CD4-positive, alpha-beta T cell treated with Interleukin-21 for 1 hour (primary cell): ENCODE data around the gene RASSF7.

Experiments used
- DNase-seq: peaks from one replicate; pipeline ENCODE4 v3.0.0-alpha.2; 2020

The RASSF7 gene

GRCh38 chr11:553083-553987, 7.4 kb upstream of the RASSF7 start:
- DNase-seq: no peak

GRCh38 chr11:553988-554340, 6.8 kb upstream of the RASSF7 start:
- DNase-seq: no peak

- peak; percentile 83 for DNase-seq
These were observed 6.1 kb upstream of the RASSF7 start for GRCh38 chr11:554428-555226.

- no peak for DNase-seq
These were observed 5.5 kb upstream of the RASSF7 start for GRCh38 chr11:555227-555779.

- no peak for DNase-seq
These were observed 4.7 kb upstream of the RASSF7 start for GRCh38 chr11:555780-556661.

GRCh38 chr11:556662-557256, 4.0 kb upstream of the RASSF7 start:
- no peak for DNase-seq

GRCh38 chr11:557328-558132, 3.2 kb upstream of the RASSF7 start:
- DNase-seq: no peak

DNA sequence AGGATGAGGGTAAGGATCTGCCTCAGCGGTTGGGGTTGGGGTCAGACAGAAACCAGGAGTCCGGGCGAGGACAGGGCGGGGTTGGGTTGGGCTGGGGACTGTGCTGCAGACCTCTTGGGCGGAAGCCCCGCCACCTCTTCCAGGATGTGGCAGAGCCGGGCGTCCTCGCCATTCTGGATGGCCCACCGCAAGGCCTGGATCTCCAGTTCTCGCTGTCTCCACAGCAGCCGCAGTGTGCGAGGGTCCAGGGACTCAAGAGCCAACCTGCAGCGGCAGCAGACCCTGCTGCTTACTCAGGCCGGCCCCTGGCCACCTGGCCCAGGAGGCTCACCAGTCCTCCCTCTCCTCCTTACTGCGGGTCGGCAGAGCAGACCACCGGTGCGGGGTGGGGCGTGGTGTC, 2.3 kb upstream of the RASSF7 start:
- no peak for DNase-seq

- no peak for DNase-seq
These were observed 1.6 kb upstream of the RASSF7 start for GRCh38 chr11:559020-559620.

GRCh38 chr11:559712-560304, 962 bp upstream of the RASSF7 start:
- no peak for DNase-seq

DNA sequence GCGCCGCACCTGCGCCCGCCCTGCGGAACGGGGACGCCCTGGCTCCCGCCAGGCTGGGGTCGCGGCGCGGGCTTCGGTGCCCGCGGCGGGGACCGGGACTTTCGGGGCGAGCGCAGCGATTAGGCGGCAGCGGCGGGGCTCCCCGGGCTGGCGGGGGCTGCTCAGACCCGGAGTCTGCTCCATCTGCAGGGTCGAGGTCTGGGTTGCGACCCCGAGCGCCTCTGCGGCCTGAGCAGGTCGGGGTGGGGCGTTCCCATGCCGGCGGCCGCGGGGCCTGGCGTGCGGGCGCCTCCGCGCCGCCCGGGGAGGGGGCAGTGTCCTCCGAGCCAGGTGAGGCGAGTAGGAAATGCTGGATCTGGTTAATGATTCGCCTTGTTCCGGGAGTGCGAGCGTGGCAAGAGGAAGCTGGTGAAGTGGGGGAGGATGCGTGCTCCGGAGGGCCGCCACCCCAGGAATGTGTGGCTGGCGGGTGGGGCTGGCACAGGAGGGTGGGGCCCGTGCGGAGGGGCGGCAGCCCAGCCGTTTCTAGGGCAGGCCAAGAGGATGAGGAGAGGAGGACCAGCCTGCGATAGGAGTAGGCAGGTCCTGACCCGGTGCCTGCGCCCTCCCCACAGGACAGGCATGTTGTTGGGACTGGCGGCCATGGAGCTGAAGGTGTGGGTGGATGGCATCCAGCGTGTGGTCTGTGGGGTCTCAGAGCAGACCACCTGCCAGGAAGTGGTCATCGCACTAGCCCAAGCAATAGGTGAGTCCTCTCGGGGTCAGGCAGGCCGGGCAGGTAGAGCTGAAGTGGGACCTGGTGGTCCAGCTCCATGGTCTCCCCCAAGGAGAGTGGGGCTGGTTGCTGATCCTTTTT, 606 bp downstream of the RASSF7 start:
- peak; percentile 31 for DNase-seq

DNA sequence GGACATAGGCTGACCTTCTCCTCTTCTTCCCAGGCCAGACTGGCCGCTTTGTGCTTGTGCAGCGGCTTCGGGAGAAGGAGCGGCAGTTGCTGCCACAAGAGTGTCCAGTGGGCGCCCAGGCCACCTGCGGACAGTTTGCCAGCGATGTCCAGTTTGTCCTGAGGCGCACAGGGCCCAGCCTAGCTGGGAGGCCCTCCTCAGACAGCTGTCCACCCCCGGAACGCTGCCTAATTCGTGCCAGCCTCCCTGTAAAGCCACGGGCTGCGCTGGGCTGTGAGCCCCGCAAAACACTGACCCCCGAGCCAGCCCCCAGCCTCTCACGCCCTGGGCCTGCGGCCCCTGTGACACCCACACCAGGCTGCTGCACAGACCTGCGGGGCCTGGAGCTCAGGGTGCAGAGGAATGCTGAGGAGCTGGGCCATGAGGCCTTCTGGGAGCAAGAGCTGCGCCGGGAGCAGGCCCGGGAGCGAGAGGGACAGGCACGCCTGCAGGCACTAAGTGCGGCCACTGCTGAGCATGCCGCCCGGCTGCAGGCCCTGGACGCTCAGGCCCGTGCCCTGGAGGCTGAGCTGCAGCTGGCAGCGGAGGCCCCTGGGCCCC, 1.4 kb downstream of the RASSF7 start:
- no peak for DNase-seq

DNA sequence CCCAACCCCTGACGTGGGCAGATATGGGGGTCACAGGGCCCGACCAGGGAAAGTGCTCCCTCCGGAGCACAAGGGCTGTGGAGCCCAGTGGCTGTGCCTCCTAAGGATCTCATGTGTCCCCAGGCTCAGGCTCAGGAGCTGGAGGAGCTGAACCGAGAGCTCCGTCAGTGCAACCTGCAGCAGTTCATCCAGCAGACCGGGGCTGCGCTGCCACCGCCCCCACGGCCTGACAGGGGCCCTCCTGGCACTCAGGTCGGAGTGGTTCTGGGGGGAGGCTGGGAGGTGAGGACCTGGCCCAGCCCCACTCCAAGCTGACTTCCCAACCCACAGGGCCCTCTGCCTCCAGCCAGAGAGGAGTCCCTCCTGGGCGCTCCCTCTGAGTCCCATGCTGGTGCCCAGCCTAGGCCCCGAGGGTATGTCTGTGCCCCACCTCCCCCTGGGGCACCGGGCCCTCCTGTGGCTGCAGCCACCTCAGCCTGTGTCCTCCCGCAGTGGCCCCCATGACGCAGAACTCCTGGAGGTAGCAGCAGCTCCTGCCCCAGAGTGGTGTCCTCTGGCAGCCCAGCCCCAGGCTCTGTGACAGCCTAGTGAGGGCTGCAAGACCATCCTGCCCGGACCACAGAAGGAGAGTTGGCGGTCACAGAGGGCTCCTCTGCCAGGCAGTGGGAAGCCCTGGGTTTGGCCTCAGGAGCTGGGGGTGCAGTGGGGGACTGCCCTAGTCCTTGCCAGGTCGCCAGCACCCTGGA, 2.5 kb downstream of the RASSF7 start:
- DNase-seq: no peak

GRCh38 chr11:563812-564578, 3.2 kb downstream of the RASSF7 start:
- no peak for DNase-seq

GRCh38 chr11:565921-566509, 5.2 kb downstream of the RASSF7 start:
- no peak for DNase-seq

DNA sequence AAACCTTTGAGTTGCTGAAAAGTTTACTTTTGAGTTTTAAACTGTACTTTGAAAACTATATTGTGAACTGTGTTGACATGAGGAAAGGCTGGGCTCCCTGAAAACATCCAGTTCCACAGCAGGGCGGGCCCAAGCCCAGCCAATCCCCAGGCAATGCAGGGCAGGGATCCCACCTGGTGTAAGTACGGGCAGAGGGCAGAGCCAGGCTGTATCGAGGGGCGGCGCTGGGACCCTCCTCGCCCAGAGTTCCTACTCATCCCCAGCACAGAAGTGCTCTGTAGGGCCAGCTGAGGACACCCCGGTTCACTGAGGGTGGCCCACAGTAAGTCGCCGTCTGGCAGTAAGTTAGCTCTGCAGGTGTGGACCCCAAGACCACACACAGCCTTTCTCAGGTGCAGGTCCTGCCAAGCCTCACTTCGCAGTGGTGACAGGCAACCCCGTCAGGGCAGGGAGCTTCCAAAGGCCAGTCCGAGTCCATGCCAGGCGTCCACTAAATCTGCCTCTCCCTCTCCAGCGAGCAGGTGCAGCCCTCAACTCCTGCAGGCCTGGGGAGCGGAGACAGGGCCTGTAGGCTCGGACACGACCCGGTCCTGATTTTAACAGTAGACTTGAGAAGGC, 6.3 kb downstream of the RASSF7 start:
- no peak for DNase-seq
